NCI-H1105 treated with DMSO at 0.1 percent for 48 hours (cell line): ENCODE results near the gene CLIP2.
A peak's percentile ranks its signal among the peaks of the same experiment; 100 is the strongest.

ENCODE experiments used
- DNase-seq: peaks from one replicate; lab custom pipeline; 2025; lab: John Stamatoyannopoulos, UW

CLIP2 gene

DNA sequence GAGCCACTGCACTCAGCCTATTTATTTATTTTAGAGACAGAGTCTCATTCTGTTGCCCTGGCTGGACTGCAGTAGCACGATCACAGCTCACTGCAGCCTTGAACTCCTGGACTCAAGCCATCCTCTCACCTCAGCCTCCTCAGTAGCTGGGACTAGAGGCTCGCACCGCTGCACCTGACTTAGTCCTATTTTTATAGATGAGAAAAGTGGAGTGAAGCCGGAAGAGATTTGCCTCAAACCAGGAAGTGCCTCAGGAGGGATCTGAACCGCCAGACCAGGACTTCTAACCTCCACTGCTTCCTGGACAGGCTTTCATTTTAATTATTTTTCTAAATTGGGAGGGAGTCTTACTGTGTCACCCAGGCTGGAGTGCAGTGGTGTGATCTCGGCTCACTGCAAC is 17.5 kb upstream of the CLIP2 start:
- no peak for DNase-seq

DNA sequence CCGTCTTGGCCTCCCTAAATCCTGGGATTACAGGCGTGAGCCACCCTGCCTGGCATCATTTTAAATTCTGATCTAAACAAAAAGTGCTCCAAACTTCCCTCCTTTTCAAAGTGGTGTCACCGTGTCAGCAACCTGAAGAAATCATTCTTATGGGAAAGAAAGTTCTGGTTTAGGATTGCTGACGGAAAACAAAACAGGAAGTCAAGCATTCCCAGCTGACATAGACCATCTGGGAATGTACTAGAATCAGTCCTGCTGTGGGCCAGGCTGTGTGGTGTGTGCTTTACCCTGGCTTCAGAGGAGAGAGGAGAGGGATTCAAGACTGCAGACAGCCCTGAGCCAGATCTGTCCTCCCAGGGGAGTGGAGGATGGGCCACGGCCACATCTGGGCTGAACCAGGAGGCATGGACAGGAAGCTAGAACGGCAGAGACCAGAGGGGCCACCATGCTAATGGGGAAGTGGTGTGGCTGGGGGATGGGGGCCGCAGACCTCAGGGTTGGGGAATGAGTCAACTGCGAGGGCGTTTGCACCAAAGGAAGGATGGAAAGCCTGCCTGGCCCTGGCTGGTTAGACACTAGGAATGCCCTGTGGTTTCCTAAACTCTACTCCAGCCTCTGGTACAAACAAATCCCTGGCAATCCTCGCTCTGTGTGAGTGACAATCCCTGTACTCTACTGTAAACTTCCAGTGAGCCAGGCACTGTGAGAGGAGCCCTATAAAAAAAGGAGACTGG is 16.7 kb upstream of the CLIP2 start:
- no peak for DNase-seq

DNA sequence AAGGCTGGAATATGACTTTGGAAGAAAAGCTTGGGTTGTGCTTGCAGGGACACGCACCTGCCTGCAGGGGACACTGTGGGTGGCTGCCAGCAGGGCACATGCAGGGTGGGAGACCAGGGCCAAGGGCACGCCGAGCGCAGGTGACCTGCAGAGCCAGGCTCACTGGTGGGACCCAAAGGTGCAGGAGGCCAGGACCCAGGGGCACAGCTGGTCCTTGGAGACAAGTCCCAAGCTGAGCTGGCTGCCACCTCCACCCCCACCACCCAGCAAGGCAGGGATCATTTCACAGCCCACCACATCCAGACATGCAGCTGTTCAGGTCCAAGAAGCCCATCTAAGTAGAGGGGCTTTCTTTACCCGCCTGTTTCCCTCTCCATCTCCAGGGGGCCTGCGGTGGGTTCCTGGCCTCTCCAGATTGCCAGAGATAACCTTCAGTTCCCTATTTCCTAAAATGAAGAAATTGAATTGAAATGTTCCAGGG is 13.8 kb upstream of the CLIP2 start:
- DNase-seq = no peak

DNA sequence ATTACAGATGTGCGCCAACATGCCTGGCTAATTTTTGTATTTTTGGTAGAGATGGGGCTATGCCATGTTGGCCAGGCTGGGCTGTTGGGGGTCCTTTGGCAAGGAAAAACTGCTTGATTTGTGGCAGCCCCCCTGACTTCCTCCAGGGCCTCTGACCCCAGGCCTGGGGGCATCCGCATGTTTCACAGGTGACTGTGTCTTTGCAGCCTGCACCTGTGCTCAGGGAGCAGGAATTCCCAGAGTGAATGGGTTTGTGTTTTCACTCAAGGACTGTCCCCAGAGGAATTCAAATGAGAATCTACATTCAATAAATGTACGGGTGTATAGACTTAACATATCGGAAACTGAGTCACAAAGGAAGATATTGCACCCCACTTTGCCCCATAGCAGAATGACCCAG is 11.6 kb upstream of the CLIP2 start:
- no peak for DNase-seq

DNA sequence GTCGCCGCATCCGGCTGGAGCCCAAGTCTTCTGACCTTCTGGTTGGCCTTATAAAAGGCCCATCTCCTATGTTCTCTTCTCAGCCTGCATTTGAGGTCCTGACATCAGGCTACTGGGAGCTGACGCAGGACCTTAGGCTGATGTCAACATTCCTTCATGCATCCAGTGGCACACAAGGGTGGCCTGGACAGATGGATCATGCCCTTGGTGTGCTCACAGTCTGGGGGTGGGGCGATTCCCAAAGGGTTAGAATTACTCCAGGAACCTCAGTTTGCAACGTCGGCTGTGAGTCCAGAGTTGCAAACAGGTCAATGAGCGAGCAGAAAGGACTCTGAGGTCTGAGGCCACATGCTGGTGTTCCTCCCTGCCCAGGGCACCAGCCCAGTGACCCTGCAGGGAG is 8.2 kb upstream of the CLIP2 start:
- DNase-seq = no peak

DNA sequence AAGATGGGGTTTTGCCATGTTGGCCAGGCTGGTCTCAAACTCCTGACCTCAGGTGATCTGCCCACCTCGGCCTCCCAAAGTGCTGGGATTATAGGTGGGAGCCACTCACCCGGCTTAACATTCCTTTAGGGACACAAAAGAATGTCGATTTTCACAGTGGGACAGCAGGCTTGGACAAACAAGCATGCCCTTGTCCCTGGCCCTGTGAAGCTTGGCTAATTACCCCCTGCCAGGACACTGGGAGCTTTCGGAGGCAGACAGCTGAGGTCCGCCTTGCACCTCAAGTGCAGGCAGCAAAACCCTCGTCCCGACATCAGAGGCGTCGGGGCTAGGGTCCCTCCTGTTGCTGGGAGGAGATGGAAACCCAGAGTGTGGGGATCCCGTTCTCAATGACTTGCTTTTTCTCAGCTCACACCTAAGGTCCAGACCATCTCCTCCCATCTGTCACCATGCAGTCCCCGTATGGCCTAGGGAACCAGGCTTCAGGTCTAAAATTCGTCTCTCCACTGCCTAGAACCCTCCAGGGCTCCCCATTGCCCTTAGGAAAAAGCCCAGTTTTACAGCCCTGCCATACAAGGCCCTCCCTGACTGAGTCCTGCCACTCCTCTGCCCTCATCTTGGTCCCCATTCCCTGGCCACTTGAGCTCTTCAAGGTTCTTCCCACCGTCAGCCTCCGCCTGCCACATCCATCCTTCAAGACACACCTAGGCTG is 6.3 kb upstream of the CLIP2 start:
- no peak for DNase-seq

DNA sequence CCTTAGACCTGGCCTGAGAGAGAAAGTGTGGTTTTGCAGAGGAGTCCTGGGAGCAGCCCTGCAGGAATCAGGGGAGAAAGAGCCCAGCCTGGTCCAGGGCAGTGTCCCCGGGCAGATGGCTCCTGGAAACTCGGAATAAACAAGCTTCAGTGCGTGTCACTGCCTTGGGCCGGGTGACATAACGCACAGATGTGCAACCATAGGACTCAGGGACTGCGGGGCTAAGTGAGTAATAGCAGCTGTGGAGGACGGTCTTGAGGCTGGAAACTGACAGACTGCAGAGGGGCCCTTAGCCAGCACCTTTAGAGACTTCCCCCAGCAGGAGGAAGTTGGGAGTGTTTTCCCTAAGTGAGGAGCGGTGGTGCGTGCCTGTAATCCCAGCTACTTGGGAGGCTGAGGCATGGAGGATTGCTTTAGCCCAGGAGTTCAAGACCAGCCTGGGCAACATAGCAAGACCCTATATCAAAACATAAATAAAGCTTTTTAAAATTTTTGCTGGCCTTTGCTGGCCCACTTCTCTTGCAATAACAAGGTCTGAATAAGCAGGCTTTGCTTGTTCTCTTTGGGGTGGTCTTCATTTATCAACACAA is 5.3 kb upstream of the CLIP2 start:
- no peak for DNase-seq

DNA sequence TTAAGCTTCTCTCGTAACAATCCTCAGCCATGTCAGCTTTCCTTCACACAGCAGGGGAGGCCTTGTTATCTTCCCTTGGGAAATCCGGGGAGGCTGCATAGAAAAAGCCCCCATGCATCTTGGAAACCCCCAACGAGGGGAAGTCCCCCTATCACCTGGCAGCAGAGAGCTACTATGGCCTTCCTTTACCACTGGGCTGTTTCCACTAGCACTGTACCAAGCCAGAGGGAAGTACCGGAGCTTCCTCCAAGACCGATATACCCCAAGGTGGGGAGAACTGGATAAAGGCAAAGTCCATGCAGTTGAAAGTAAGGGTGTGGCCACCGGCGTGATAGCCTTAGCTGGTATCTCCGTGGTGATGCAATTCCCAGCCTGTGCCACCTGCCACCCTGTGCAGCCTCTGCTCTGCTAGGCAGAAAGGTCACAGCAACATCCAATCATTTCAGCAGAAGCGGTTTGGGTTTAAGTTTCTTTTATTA is 4.4 kb upstream of the CLIP2 start:
- DNase-seq = no peak

DNA sequence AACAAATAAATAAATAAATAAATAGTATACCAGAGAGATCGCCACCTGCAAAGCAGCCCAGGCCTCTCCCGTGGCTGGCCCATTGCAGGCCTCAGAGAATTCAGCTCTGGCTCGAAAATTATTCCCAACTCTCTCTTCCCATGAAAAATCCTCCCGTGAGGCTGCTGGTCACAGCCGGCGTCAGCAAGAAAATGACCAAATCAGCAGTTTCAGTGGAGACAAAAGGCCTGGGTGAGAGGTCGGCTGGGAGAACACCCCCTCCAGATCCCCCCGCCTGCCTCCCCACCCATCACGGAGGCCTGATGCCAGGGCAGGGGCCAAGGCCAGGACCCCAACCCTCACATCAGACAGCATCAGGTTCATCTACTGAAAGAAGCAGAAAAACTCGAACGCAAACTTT is 3.1 kb upstream of the CLIP2 start:
- no peak for DNase-seq

DNA sequence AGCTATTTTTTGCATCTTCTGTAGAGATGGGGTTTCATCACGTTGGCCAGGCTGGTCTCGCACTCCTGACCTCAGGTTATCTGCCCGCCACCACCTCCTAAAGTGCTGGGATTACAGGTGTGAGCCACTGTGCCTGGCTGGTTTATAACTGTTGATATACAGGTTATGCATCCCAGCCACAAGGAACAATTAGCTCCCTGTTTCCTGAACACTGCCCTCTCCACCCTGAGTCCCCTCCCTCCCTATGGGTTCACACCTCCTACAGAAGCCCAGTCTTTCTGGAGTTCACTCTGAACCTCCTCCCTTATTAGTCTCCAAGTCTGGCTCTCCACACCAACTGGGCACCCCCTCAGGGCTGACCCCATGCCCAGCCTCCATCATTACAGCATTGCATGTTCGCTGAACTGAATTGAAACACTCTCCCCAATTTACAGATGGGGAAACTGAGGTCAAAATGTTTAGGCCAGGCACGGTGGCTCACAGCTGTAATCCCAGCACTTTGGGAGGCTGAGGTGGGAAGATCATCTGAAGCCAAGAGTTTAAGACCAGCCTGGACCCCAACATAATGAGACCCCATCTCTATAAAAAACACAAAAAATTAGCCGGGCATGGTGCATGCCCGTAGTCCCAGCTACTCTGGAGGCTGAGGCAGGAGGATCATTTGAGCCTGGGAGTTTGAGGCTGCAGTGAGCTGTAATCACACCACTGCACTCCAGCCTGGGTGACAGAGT is 1.7 kb upstream of the CLIP2 start:
- no peak for DNase-seq

DNA sequence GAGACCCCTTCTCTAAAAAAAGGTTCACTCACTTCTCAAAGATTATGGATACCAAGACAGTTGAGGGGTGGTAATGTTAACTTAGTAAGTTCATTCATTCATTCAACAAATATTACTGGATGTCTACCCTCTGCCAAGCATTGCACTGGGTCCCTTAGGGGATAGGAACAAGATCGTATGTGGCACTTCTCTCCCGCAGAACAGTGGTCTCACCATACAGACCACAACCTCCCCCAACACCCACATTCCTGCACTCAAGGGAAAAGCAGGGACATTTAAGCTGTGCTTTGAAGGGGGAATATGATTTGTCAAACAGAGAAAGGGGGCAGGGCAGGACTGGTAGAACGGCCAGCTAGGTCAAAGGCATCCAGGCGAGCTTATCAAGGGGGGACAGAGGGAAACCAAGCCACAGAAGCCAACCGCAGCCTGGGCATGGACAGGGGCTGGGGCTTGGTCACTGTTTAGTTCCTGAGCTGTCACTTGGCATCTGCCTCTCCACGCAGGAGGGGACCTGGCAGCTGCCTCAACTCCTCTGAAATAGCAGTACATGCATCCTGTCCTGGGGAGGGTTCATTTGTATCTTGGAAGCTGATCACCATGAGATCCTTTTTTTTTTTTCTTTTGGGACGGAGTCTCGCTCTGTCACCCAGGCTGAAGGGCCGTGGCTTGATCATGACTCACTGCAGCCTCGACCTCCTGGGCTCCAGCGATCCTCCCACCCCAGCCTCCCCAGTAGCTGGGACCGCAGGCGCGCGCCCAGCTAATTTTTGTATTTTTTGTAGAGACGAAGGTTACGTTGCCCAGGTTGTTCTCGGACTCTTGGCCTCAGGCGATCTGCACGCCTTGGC is 949 bp upstream of the CLIP2 start:
- no peak for DNase-seq

DNA sequence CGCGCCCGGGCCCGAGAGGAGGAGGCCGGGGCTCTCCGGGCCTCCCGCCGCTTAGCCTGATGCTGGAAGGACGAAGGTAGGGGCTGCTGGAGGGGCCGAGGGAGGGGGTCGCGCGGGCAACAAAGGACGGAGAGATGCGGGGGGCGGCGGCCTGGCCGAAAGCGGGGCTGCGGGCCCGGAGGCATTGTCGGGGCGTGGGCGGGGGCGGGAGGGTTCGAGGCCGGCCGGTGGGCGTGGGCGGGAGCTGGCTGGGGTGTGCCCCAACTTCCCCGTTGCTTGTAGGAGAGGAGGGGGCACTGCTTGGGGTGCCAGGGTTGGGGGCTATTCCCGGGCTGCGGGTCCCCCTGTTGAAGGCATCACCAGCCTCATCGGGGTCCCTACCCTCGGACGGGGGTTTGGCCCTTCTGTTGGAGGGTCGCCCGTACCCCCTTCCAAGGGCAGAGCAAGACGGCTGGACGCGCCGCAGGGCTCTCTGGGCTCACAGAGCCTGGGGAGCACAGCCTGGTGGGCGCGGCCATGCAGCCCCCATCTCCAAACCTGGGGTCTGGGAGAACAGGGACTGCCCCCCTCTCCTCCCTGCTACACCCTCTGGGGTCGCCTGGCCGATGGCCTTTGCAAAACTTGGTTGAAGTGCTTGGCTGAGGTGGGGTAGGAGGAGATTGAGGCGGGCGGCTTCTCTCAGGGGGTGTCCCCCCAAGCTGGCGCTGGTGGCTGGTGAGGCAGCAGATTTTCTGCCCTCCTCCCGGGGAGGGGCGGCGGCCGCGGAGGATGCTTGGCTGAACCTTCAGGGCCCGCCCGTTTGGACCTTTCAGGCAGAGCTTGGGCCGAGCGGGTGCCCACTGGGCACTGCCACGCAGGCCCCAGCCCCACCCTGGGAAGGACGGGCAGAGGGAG is 699 bp downstream of the CLIP2 start:
- DNase-seq = peak; percentile 4

DNA sequence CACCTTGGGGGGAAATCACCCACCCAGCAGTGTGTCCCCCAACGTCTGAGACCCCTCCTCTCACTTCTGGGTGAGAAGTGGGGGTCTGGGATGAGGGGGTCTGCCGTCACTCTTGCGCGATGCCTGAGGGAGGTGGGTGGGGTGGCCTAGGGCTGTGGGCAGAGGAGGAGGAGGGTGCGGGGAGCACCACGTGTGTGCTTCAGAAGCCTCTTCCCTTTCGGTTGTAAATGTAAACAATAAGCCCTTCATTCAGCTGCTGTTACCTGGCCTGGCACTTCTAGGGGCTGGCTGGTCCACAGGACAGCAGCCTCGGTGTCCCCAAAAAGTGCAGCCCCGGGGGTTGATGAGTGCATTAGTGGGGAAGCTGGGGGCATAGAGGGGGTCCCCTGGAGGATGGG is 1.3 kb downstream of the CLIP2 start:
- peak; percentile 32 for DNase-seq

DNA sequence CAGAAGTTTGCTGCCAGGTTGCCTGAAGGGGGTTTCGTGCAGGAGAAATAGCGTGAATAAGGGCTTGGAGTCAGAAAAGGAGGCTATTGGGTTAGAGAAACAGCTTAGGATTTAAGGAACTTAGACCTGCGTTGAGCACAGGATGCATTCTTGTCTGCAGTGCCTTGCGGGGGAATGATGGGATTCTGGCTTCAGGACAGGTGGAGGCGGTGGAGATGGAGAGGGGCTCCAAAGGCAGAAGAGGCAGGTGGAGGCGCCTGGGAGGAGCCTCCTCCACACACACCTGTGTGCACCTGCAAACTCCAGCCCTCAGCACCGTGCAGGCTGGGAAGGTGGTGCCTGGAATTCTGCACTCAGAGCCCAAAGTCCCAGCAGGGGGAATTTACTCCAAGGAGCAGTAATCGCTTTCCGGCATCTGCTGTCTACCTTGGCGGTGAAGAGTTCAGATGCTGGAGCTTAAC is 1.8 kb downstream of the CLIP2 start:
- DNase-seq = peak; percentile 50

DNA sequence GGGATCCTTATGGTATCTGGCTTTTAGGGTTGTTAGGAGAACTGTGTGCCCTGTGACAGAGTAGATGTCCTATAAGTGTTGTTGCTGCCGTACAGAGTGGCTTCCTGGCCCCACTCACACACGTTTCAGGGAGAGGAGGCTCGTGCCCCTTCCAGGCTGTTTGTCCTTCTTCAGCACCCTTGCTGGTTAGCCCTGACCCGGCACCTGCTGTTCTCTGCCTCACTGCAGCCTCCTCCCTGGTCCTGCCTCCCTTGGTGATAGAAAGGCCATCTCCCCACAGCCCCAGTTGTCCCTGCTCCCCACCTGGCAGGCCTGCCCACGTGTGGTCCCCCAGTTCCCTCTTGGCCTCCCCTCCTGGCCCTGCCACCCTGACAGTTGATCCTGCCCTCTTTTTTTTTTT is 2.3 kb downstream of the CLIP2 start:
- DNase-seq = no peak

DNA sequence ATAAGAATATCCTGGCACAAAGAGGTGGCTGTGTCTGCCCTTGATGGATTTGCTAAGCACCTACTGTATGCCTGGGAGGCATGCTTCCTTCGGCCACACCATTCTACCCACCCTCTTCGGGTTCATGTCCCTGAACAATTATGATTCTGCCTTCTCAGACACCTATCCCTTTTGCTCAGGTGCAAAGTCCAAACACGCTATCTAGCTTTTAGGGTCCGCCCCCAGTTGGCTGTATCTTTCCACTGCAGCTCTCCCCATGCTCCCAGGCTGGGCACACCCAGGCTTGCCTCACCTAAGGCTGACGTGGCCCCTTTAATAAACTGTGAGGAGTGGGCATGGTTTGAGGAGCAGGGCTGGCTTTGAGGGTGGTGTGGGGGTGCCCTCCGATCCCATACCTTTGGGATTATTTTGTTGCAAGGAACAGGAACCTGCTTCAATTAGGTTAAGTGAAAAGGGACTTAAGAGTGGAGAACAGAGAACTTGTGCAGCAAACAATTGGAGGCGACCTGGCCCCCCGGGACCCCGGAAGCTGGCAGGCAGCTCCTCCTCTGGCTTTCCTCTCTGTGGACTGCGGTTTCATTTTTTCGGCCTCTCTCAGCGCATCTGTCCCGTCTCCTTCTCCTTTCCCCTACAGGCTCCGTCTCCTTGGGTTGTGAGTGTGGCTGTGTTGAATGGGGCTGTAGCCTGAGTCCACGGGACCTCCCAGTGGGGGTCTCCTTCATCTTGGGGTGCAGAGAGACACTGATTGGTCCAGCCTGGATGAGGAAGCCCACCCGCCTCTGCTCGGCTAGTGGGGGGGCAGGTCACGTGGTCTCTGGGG is 3.8 kb downstream of the CLIP2 start:
- no peak for DNase-seq

DNA sequence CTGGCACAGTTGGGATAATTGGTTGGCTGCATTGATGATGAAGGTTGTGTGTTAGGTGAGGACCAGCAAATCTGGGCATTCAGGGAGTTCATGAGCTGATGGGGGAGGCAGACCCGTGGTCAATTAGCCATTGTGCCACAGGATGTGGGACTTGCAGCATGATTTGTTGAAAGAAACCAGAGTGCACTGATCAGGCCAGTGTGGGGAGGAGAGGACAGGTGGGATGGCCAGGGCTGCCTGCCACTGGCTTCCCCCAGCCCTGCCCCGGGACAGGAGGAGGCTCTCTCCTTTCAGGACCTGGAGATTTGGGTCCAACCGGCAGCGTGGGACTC is 4.3 kb downstream of the CLIP2 start:
- DNase-seq = no peak

DNA sequence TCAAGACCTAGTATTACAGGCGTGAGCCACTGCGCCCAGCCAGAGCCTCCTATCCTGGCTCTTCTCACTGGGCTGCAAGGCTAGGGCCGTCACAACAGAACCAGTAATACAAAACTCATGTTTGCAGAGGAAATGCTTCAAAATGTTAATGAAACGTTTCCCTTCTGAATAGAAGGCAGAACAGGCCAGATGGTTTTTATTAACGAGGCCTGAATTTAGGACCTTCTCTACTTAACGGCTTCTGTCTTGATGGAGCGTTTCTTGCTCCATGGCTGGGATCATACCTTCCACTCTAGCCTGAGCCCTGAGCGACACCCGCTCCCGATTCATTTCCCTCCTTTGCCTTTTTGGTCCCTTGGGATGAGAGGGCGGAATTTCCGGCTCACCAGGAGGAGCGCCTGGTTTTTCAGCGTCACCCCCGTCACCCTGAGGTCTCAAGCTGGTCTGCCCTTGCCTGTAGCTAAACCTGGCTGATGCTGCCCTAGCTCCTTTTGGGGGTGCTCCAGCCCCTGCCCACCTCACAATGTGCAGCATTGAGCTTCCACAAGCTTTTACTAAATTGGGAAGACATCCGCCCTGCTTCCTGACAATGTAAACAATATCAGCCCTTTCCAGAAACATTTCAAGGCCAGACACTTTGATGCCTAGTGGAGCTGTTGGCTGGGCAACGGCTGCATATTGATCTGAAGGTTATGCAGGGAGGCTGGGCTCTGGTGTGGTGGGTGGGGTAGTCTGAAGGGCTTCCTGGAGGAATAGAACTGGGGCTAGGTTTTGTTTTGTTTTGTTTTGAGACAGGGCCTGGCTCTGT is 5.2 kb downstream of the CLIP2 start:
- DNase-seq = no peak
